Cerebellar nuclear complex (tissue), 1 donor: ENCODE data around the gene SPATA2L.
"Not testable (repeated sequence)": the region's sequence is repeated elsewhere in the genome, so short reads cannot be mapped to it uniquely, and the experiment has no call there.

ENCODE experiments used
- DNase-seq, 2 experiments: peaks; one replicate each; lab custom pipeline; 2025; lab: John Stamatoyannopoulos, UW

The SPATA2L gene

DNA sequence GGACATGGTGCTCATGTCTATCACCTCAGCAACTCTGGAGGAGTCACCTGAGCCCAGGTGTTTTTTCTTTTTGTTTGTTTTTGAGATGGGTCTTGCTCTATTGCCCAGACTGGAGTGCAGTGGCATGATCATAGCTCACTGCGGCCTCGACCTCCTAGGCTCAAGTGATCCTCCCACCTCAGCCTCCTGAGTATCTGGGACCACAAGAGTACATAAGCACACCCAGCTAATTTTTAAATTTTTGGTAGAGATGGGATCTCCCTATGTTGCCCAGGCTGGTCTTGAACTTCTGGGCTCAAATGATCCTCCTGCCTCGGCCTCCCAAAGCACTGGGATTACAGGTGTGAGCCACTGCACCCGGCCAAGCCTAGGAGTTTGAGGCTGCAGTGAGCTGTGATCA, 11.9 kb downstream of the SPATA2L start:
- DNase-seq = not testable (repeated sequence)

DNA sequence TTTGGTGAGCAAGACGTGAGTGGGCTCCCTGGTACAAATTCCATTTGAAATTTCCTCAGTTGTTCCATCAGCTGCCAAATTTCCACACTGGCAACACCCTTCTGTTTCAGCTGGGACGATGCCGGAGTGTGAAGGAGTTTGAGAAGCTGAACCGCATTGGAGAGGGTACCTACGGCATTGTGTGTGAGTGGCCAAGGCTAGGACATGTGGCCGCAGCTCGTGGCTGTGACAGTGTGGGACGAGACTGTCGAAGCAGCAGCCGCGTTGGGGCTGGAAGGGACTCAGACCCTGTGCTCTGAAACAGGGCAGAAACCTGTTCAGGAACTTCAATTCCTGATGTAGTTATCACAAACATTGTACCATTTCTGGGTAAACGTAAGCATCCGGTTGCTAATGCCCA, 12.4 kb downstream of the SPATA2L start:
- no peak for DNase-seq

DNA sequence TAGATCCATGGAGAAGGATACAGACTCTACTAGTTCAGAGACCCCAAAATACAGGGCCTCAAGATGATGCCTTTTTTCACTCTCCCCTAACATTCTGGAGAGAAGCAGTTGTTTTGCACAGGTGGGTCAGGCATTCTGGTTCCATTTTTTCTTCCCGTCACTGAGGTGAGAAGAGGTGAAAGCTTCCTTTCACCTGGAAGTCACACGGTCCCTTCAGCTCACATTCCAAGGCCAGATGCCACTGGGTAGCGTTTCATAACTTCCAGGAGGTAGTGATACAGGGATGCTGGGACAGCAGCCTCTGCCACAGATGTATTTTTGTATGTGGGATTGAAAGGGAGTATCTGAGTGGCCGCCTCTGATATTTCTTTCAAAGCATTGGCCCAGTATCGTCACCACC, 13.1 kb downstream of the SPATA2L start:
- no peak for DNase-seq

DNA sequence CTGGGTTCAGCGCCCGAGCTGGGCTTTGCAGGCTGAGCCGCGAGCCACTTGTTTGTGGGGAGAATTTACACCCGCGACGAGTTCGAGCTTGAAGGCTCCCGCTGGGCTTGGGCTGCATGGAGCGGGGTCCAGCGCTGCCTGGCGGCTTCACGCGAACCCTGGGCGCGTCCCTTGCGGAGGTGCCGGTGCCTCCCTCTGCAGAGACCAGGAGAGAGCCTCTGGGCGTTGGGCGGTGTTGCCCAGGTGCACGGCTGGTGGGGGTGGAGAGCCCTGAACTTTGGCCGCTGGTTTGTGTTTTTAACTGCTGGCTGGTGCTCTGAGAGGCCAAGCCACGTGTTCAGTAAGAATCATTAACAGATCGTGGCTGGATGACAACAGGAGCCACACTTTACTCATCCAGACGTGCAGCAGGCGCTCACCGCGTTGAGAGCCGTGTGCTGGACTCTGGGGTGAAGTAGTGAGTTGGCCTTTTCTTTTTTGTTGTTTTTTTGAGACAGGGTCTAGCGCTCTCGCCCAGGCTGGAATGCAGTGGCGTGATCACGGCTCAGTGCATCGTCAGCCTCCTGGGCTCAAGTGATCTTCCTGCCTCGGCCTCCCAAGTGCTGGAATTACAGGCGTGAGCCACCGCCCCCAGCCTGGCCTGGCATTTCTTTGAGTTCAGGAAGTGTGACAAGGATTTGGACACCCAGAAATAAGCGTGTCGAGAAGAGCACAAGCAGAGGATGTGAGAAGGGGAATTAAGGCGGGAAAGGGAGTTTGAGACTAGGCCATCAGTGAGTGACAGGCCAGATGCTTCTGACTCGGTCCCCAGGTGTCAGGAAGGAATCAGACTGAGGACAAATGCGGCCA, 14.2 kb downstream of the SPATA2L start:
- no peak for DNase-seq

DNA sequence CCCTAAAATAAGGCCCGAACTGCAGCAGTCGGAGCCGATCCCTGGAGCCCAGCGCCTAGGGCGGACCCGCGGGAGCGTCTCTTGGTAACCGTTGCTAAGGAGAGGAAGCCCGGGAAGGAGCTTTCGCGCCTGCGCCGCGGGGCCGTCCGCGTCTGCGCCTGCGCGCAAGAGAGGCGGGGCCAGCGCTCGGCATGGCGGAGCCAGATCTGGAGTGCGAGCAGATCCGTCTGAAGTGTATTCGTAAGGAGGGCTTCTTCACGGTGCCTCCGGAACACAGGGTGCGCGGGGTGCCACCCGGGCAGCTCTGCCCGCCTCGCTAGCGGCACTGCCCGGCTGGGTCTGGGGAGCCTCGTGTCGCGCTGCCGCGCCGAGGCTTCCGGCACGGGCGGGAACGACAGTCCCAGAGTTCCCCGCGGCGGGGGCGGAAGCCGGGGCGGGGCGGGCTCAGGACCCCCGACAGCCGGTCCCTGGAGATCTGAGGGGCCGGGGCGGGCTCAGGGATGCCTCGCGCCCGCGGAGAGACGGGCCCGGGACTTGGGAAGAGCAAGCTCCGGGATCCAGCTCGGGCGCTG, 14.9 kb downstream of the SPATA2L start, which contains the start of gene CDK10:
Gene CDK10, plus strand, starts transcription at position 170 of the 572 bp plus-strand sequence. Its CDS starts 22 bp downstream, at position 192.
- peak; percentile 25 to 43 for DNase-seq

DNA sequence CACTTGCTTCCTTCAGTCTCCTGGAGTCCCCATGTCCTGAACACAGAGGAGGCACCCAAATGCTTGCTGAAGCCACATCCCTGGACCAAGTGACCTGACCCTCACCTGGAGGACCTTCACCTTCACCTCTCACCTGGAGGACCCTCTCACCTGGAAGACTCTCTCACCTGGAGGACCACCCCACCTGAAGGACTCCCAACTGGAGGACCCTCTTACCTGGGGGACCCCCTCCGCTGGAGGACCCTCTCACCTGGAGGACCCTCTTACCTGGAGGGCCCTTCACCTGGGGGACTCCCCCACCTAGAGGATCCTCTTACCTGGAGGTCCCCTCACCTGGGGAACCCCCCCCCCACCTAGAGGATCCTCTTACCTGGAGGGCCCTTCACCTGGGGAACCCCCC, 15.6 kb downstream of the SPATA2L start:
- no peak for DNase-seq

DNA sequence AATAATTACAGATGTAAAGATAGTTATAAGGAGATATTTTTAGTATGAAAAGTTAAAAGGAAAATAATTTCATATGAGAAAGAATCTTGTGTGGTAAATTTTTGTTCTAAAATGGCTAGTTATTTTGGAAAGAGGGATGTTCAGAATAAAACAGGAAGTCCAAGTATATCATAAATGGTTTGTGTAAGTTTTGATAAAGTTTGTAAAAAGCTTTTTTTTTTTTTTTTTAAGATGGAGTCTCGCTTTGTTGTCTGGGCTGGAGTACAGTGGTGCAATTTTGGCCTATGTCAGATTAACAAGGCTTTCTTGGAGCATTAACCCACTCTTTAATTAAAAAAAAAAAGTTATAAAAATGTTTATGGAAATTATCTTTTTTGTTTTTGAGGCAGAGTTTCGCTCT, 23.2 kb downstream of the SPATA2L start:
- DNase-seq = no peak

DNA sequence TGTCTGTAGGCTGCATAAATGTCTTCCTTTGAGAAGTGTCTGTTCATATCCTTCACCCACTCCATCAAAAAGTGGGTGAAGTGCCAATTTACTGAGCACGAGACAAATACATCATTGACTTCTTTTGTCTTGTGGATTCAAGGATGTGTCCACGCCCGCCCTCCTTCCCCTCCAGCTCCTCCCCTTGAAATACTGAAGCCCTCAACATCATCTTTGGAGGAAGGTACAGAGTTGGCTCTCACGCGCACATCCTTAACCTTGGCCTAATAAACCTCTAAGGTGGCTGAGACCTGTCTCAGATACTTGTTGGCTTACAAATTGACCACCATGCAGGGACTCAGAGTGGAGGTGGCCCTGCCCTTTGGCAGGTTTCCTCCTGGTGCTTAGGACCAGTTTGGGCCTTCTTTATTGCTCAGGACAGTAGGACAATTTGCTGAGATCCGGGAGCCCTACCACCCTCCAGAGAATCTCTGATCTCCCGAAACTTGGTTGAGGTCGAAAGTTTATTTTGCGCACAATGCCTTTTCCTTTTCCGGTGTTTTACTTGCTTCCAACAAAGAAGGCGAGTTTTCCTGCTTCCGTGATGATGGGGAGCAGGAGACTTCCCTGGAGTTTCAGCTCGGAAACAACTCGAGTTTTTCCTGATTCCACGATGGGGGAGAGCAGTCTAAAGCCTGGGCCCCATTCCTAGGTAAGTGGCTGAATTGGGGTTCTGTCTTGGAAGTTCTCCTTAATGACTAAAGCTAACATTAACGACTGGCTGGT, 29.1 kb downstream of the SPATA2L start:
- DNase-seq = no peak

DNA sequence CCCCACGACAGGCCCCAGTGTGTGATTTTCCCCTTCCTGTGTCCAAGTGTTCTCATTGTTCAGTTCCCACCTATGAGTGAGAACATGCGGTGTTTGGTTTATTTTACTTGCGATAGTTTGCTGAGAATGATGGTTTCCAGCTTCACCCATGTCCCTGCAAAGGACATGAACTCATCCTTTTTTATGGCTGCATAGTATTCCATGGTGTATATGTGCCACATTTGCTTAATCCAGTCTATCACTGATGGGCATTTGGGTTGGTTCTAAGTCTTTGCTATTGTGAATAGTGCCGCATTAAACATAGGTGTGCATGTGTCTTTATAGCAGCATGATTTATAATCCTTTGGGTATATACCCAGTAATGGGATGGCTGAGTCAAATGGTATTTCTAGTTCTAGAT, 29.9 kb downstream of the SPATA2L start:
- DNase-seq = not testable (repeated sequence)

DNA sequence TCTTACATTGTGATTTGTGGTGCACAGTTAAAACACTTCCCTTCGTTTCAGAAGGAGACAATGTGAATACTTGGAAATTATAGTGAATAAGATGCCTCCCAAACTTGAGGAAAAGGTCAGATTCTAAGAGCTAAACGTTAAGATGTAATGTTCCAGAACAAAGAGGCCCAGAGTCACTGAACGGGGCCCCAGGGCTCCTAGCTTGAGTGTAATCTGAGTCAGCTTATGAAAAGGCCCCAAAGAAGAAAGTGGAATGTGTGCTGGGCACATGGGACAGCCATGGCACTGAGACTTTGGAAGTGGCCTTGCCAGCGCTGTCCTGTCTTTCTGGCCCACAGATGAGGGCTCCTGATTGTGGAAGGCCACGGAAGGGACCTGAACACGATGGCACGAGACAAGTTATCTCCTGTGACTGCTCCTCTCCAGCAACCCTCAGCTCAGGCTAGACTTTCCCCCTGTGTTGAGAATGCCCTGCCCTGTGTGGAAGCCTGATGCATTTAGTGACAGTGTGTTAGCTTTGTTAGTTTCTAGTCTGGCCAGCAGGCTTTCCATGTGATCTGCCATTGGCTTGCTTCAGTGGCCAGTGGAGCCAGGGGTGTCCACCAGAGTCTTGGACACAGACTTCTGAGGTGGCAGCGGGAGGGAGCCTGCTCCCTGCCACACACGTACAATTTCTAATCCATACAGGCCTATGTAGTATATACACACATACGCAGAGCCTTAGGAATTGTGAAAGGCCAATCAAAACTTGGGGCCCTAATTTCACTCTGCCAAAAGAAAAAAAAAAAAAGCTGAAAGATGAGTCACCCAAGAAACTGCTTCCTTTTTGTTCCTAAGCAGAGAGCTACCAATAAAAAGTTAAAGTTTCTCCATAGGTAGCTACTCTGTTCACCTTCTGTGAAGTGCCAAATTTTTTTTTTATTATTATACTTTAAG, 30.7 kb downstream of the SPATA2L start:
- DNase-seq = no peak

DNA sequence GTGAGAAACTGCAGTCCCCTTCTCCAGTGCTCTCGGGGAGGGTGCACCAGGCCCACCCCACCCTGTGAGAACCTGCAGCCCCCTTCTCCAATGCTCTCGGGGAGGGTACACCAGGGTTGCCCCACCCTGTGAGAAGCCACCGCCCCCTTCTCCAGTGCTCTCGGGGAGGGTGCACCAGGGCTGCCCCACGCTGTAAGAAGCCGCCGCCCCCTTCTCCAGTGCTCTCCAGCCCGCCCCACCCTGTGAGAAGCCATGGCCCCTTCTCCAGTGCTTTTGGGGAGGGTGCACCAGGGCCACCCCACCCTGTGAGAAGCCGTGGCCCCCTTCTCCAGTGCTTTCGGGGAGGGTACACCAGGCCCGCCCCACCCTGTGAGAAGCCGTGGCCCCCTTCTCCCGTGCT, 31.8 kb downstream of the SPATA2L start:
- no peak for DNase-seq

DNA sequence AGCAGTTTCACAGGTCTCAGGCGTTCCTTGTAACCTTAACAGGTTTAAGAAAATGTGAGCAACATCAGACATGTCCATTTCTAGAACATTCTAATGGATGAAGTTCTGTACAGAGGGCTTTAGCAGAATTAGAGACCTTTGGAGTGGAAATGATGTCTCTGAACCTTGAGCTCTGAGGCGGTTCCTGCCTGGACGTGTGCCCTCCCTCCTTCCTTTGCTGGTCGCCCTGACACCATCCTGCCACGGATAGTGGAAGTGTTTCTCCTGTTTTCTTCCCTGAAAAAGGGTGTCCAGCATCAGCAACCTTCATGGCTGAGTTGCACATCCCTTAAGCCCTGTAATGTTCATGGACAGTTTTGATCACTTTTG, 32.7 kb downstream of the SPATA2L start:
- no peak for DNase-seq

DNA sequence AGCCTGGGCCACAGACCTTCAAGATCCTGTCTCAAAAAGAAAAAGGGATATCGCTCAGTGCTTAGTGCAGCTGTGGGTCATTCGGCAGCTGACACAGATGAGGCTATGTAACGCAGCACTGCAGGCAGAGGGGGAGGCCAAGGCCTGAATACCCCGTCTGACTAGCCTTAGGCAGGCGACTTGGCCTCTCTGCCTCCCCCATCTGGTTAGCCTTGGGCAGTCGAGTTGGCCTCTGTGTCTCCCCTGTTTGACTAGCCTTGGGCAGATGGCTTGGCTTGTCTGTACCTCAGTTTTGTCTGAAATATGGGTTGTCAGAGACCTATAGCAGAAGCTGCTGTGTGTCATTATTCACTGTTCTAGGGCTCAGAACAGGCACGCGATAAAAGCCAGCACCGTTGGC, 33.9 kb downstream of the SPATA2L start:
- no peak for DNase-seq

DNA sequence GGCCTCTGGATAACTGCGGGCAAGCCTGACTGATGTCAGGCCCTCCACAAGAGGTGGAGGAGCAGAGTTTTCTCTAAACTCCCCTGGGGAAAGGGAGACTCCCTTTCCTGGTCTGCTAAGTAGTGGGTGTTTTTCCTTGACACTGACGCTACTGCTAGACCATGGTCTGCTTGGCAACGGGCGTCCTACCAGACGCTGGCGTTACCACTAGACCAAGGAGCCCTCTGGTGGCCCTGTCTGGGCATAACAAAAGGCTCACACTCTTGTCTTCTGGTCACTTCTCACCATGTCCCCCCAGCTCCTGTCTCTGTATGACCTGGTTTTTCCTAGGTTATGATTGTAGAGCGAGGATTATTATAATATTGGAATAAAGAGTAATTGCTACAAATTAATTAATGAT, 34.5 kb downstream of the SPATA2L start:
- not testable (repeated sequence) for DNase-seq

DNA sequence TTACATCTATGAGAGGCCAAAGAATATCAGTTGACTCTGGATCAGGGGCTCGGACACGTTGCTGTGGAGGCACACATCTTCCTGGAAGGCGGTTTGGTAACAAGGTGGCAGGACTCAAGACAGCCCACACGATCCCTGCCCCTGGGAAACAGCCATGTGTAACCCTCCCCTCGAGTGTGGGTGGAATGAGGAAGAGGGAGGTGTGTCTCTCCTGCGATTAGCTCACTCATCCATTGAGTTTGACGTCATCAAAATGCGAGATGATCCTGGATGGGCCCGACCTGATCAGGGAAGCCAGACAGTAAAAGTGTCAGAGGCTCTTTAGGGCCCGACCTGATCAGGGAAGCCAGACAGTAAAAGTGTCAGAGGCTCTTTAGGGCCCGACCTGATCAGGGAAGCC, 37.3 kb downstream of the SPATA2L start:
- DNase-seq = not testable (repeated sequence)

DNA sequence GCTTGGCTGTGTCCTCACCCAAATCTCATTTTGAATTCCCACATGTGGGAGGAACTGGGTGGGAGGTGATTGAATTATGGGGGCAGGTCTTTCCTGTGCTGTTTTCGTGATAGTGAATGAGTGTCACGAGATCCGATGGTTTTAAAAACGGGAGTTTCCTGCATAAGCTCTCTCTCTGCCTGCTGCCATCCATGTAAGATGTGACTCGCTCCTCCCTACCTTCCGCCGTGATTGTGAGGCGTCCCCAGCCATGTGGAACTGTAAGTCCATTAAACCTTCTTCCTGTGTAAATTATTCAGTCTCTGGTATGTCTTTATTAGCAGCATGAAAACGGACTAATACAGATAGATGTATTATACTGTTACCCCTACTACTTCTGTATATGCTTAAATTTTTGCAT, 40.3 kb downstream of the SPATA2L start:
- no peak for DNase-seq

DNA sequence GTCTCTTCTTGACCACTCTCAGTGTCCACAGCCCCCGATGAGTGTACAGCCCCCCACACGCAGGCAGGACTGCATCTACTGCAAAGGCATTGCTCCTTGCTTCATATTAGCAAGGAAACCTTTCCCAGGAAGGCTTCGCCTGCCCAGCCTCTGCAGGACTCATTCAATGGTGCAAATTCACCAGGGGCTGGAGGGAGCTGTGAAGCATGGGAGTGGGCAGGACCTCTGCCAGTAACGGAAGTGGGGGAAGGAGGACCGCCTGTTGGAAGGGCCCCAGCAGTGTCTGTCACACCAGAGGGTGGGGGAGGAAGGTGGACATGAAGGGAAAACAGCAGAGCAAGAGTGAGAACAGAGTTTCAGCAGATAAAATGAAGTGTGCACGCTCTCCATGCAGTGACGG, 41.4 kb downstream of the SPATA2L start:
- DNase-seq = no peak

DNA sequence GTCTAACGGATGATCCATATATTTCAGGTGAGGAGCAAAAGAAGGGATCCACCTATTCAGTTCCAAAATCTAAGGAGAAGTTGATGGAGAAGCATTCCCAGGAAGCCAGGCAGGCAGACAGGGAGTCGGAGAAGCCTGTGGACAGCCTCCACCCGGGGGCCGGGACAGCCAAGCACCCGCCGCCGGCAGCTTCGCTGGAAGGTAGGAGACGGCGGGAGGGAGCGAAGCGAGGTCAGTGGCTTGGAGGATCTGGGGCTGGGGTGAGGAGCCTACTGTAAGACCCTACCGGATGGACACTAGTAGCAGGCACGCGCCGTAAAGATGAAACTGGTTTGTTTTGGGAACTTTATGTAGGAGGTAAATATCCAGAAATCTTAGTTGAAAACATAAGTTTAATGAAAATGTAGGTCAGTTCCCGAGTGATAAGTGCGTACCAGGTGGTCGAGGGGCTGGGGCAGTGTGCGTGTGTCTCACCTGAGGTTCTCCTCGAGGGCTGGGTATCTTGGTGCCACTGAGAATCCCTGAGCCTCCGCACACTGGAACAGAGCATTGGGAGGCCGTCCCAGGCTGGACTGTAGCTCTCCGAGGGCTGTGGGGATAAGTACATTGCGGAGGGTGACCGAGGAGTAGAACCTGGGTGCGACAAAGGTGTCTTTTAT, 43.2 kb downstream of the SPATA2L start:
- no peak for DNase-seq

DNA sequence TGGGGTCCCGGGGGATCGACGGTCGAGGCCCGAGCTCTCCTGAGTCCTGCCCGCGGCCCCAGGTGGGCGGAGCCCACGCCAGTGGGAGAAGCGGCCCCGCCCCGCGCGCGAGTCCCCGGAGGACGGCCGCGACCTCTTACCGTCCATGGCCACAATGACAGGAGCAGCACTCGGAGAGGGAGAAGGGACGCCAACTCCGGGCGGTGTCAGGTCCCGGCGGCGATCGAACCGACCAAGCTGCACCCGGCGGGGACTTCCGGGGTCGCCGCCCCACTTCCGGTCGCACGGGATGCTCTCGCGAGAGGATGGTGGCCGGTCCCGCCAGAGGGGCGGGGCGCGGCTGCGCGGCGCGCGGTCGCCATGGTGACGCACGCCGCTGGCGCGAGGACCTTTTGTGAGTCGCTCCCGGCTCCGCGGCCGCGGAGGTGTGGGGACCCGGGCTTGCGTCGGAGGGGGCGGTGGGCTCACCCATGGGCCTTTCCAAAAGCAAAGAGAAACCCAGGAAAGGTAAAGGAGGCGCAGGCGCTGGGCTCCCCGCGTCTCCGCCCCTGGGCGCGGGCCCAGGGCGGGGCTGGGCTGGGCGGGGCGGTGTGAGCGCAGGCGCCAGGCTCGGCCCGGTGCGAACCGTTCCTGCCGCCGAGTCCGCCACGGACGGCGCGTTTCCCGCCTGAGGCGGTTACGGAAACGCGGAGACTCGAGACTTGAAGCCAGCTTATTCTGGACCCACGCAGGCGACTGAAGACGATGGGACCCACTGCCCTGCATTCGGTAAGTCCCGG, 43.9 kb downstream of the SPATA2L start, which contains the start of the genes CHMP1A and SPATA33:
Gene CHMP1A, minus strand, starts transcription at position 267 of the 779 bp plus-strand sequence. Its CDS starts 120 bp downstream, at position 147.
Gene SPATA33, plus strand, starts transcription at position 395 of the 779 bp plus-strand sequence. Its CDS starts 76 bp downstream, at position 471.
- DNase-seq = peak in 1 of 2 experiments; percentile 29
